Activated CD4-positive, CD25-positive, alpha-beta regulatory T cell treated with anti-CD3 and anti-CD28 coated beads, Interleukin-2, amount 50 U/mL, for 16 hours (primary cell): Measurements from ENCODE around the gene FAIM.
A peak's percentile ranks its signal among the peaks of the same experiment; 100 is the strongest.
"Not testable (repeated sequence)": the region's sequence is repeated elsewhere in the genome, so short reads cannot be mapped to it uniquely, and the experiment has no call there.

Experiments used
- DNase-seq: peaks from one replicate; pipeline ENCODE4 v3.0.0-alpha.2; 2020; ENCODE audit warnings: low read depth, low spot score

The FAIM gene, protein sequence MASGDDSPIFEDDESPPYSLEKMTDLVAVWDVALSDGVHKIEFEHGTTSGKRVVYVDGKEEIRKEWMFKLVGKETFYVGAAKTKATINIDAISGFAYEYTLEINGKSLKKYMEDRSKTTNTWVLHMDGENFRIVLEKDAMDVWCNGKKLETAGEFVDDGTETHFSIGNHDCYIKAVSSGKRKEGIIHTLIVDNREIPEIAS

DNA sequence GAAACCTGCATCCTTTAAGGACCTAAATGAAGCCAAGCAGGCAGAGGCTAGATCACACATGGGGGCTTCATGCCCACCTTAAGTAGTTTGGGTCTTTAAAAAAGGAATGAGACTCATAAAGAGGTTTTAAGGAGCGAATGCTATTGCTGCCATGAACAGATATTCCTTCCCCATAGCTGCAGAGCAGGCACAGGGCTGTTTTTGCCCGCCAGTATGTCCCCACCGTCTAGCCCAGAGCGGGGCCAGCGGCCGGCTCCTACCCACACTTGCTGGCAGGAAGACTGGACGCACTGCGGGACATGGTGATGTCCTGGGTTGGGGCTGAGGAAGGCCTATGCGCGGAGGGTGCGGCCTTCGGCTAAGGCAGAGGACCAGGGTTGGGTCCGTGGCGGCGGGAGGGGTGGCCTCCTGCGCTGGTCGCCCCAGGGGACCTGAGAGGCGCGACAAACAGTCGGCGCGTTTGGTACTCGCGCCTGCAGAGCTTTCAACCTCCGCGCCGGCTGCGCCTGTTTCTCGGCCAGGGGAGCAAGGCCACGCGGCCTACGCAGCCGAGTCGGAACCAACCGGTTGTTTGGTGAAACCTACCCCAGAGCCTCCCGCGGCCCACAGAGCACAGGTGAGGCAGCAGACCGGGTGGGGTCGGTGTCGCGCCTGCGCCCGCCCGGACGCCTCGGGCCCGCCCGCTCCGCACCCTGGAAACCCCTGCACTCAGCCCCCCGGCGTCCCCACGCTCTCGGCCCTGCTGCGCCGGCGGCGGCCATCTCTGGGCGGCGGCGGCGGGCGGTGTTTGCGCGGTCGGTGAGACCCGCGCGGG lies at the start of gene FAIM:
Gene FAIM (plus strand): TSS at position 450 of the 814 bp plus-strand sequence. CDS start 10,956 bp downstream, outside the sequence.
- peak; percentile 16 for DNase-seq

DNA sequence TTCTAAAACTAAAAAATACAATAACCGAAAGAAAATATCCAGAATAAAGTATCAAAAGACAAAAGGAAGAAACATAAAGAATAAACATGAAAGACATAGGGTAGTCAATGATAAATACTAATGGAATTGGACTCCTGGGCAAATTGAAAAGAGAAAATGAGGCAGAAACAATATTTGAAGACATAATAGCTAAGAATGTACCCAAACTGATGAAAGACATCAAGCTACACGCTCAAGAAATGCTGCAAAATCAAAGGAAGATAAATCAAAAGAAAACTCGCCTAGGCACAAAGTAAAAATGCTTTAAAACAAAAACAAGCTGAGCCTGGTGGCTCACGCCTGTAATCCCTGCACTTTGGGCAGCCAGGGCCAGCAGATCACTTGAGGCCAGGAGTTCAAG lies 49.4 kb upstream of the FAIM start:
- no peak for DNase-seq

DNA sequence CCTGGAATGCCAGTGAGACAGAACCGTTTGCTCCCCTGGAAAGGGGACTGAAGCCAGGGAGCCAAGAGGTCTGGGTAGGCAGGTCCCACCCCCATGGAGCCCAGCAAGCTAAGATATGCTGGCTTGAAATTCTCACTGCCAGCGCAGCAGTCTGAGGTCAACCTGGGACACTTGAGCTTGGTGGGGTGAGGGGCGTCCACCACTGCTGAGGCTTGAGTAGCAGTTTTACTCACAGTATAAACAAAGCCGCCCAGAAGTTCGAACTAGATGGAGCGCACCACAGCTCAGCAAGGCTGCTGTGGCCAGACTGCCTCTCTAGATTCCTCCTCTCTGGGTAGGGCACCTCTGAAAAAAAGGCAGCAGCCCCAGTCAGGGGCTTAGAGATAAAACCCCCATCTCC lies 48.1 kb upstream of the FAIM start:
- no peak for DNase-seq

DNA sequence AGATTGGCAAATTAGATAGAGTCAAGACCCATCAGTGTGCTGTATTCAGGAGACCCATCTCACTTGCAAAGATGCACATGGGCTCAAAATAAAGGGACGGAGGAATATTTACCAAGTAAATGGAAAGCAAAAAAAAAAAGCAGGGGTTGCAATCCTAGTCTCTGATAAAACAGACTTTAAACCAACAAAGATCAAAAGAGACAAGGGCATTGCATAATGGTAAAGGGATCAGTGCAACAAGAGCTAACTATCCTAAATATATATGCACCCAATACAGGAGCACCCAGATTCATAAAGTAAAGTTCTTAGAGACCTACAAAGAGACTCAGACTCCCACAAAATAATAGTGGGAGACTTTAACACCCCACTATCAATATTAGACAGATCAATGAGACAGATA lies 45.7 kb upstream of the FAIM start:
- not testable (repeated sequence) for DNase-seq

DNA sequence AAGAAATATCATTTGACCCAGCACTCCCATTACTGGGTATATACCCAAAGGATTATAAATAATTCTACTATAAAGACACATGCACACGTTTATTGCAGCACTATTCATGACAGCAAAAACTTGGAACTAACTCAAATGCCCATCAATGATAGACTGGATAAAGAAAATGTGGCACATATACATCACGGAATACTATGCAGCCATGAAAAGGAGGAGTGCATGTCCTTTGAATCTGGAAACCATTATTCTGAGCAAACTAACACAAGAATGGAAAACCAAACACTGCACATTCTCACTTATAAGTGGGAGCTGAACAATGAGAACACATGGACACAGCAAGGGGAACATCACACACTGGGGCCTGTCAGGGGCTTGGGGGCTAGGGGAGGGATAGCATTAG lies 42.3 kb upstream of the FAIM start:
- DNase-seq = not testable (repeated sequence)

DNA sequence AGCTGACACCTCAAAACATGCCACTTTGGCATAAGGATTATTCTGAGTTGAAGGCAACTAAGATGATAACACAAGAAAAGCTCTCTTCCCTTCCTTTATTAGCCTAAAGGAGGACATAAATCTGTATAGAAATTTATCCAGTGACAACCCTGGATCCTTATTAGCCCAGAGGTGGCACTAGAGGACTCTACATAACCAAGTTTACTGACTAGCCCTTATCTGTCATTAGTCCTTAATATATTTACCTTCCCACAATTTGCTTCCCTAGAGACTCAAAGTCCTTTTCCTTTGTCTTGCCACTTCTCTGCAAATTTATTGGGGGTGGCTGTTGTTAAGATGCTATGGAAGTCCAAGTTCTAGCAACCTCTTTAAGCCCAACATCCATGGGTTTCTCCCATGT lies 41.2 kb upstream of the FAIM start:
- no peak for DNase-seq

DNA sequence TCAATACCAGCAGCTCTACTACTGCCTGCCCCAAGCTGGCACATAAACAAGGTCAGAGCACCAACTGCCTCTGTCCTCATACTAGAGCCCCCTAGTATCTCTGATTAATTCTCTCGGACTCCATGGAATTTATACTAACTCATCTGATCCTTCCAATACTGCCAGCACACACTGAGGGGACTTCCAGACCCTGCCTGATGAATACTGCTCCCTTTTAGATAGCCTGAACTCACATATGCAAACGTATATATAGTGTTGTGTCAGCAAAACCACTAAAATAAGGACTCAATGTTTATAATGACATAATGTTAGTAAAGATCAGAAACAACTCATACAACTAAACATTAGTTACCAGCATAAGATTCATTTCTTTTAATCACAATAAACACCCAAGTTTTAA lies 39.5 kb upstream of the FAIM start:
- no peak for DNase-seq

DNA sequence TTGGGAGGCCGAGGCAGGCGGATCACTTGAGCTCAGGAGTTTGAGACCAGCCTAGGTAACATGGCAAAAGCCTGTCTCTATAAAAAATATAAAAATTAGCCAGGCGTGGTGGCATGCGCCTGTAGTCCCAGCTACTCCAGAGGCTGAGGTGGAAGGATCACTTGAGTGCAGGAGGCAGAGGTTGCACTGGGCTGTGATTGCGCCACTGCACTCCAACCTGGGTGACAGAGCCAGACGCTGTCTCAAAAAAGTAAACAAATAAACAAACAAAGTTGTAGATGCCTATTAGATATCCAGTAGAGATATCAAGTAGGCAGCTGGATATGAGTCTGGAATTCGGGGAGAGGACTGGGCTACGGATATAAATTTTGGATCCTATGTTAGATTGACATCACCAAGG lies 38.9 kb upstream of the FAIM start:
- DNase-seq = not testable (repeated sequence)

DNA sequence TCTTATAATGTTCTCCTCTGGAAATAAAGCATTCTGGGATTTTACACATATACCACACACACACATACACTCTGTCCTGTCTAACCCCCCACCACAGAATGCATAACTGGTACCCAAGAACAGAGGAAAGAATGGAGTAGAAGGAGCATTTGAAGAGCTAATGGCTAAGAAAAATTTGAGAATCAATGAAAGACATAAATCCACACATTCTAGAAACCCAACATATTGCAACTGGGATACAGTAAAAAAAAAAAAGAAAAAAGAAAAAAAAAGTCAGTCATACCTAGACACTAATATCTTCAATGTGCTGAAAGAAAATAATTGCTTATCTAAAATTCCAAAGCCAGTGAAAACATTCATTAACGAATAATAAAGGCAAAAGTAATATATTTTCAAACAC lies 35.4 kb upstream of the FAIM start:
- no peak for DNase-seq

DNA sequence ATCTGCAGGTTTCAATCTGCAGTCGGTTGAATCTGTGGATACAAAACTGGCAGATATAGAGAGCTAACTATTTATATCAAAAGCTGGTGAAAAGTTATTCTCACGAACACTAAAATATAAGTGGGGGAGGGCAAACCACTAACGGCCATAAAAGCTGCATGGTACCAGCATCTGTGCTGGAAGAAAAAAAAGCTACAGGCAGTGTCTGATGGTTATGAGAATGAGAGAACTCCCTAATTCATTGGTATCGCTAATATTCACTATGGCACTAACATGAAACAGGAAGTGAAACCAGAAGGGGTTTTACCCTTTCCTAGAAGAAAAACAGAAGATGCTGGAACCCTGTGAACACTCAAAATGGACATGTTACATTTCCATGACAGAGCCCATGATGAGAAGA lies 30.4 kb upstream of the FAIM start:
- no peak for DNase-seq

DNA sequence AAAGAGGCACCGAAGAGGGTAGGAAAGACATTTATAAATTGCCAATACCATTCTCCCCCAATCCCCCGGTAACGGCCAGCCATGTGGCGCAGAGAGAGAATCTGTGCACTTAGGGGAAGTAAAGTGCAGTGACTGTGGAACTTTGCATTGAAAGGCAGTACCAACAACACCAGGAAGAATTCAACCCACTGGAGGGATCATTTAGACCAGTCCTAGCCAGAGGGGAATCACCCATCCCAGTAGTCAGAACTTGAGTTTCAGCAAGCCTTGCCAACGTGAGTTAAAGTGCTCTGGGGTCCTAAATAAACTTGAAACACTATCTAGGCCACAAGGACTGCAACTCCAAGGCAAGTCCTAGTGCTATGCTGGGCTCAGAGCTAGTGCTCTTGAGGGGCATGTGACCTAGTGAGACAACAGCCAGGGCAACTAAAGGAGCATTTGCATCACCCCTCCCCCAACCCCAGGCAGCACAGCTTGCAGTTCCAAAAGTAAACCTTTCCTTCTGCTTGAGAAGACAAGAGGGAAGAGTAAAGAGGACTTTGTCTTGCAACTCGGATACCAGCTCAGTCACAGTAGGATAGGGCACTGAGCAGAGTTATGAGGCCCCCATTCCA lies 29.5 kb upstream of the FAIM start:
- DNase-seq = no peak

DNA sequence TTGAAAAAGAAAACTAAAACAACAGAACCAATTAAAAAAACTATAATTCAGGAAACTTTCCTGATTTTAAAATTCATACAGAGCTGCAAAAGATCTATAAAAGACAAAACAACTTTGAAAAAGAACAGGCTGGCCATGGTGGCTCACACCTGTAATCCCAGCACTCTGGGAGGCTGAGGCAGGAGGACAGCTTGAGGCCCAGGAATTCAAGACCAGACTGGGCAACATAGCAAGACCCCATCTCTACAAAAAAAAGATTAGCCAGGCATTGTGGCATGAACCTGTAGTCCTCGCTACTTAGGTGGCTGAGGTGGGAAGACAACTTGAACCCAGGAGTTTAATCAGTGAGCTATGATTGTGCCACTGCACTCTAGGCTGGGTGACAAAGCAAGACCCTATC lies 21.2 kb upstream of the FAIM start:
- DNase-seq = no peak

DNA sequence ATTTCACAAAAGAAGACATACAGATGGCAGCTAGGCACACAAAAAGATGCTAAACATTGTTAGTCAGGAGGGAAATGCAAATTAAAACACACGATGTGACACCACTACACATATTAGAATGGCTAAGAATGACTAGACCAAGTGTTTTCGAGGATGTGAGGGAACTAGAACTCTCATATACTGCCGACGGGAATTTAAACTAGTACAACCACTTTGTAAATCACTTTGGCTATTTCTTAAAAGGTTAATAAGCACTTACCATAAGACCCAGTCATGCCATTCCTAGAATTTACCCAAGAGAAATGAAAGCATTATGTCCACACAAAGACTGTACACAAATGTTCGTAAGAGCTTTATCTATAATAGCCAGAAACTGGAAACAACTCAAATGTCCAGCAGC lies 20.1 kb upstream of the FAIM start:
- DNase-seq = no peak

DNA sequence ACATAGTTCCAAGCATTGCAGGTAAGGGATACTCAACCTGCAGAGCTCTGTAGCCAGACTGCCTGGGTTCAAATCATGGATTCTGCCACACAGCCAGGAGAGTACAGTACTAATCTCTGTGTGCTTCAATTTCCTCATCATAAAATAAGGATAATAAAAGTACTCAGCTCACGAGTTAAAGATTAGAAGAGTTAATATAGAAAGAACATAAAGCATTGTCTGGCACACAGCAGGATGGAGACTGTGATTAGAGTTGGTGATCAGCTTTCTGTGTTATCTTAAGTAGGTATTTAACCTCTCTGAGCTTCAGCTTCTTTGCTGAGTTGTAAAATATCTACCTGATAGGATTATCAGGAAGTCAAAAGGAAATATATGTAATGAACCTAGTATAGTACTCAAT lies 17.2 kb upstream of the FAIM start:
- DNase-seq = no peak

DNA sequence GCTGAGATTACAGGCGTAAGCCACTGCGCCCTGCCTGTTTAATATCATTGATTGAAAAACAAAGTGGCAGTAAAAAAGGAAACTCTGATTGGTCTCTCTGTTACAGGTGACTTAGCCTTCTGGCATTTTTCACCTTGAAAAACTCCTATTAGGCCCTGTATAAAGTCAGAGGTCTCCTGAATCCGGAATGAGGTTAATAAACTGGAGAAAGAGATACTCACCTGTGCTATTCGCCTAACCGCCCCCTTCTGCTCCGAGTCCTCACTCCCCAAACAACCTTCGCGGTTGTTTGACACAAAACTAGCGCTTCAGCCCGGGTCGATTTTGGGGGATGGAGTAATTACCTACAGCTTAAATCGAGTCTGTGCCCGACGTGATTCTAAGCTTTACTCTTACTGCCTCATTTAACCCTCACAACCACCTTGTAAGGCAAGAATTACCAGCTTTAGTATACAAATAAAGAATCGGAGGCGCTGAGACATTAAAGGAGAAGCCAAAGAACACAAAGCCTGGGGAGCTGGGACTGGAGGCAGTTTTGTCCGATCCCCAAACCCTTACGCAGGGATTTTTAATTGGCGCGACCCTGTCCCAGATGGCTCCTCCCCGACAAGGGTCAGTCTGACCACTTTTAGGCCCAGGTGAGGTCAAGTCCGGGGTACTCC lies 15.0 kb upstream of the FAIM start:
- DNase-seq = no peak

DNA sequence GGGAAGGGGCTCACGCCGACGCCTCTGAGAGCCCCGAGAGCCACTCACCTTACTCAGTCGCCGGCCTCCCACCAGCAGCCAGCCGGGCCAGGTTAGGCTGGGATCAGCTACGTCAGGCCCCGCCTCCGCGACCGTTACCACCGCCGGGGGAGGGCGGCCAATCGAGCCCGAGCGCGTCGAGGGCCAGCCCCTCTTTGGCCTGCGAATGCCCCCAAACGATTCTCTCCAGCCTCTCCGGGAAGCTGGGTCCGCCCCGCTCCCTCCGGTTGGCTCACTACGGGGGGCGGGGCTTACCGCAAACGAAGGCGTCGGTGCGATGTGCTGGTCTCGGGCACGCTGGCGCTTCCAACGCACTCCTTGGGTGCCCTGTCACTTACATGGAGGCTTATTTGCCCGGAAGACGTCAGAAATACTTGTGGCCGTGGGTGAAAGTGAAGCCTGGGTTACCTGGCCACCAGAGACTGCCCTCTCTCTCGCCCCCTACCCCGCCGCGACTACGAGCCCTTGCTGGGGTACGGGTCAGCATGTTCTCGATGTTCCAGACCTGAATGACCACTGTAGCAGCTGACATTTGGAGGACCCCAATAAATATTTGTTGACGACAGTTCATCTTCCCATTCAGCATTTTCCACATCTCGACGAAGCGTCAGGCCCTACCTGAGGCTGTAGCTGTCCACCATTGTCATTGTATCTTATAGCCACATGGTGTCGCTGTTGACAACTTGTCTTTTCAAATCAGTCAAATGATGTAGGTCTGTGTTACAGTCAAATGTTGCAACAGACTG lies 14.2 kb upstream of the FAIM start, which contains the start of gene CEP70:
Gene CEP70 (minus strand): TSS at position 111 of the 785 bp plus-strand sequence. CDS start 21,333 bp downstream, outside the sequence.
- DNase-seq = peak; percentile 71

DNA sequence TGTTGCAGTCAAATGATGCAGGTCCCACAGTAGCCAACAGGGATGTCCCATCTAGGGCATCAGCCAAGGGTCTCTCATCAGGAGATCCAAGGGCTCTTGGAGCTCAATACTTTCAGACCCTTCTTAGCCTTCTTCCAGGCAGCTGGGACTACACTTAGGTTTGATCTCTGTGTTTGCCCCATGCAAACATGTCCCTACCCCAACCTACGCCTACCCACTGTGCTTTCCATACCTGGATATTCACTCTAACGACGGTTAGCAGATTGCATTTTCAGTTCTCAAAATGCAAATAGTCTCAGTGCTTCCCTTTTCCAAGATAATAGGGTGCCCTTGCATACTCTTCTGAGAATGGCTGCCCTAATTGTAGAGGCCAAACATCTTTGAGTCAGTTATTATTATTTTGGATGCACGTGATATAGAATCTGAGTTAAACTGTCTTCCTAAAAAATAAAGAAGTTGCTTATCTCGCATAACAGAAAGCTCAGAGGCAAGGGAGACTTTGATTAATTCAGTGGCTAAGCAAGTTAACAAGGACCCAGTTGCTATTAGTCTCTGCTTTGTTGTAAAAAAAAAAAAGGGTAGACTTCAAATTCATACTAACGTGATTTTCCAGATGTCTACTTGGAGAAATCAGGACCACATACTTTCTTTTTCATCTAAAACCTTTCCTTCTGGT lies 13.5 kb upstream of the FAIM start:
- no peak for DNase-seq

DNA sequence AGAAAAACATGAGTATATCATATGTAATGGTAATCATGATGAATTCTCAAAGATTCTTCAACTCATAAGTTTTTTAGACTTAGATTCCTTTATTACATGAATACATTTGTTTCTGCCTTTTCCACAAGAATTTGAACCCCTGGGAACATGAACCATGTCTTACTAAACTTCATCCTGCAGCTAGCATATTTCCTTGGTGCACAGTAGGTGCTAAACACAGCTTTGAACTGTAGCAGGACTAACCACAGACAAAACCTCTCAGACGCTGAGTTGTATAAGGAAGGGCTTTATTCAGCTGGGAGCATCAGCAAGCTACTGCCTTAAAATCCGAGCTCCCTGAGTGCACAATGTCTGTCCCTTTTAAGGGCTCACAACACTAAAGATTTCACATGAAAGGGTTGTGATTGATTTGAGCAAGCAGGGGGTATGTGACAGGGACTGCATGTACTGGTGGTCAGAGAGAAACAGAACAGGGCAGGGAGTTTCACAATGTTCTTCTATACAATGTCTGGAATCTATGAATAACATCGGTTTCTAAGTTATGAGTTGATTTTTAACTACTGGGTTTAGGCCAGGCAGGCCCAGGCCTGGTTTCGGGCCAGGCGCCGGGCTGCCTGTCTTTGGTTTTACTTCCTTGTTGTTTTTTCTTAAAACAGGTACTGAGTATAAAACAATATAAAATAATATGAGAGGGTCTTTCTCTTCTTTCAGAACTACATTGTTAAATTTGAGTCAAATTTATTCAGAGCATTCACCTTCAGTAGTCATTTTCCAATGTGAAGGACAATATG lies 11.2 kb upstream of the FAIM start:
- DNase-seq = not testable (repeated sequence)

DNA sequence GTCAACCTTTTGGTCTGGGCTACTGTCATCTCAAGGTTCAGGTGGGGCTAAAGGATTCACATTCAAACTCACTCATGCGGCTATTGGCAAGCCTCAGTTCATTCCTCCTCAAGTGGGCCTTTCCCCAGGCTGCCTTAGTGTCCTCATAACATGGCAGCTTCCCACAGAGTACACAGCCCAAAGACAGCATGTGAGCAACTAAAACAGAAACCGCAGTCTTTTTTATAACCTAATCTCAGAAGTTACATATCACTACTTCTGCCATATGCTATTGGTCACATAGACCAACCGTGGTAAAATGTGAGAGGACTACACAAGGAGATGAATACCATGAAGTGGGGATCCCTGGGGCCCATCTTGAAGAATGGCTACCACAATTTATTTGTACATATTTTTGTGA lies 10.0 kb upstream of the FAIM start:
- no peak for DNase-seq

DNA sequence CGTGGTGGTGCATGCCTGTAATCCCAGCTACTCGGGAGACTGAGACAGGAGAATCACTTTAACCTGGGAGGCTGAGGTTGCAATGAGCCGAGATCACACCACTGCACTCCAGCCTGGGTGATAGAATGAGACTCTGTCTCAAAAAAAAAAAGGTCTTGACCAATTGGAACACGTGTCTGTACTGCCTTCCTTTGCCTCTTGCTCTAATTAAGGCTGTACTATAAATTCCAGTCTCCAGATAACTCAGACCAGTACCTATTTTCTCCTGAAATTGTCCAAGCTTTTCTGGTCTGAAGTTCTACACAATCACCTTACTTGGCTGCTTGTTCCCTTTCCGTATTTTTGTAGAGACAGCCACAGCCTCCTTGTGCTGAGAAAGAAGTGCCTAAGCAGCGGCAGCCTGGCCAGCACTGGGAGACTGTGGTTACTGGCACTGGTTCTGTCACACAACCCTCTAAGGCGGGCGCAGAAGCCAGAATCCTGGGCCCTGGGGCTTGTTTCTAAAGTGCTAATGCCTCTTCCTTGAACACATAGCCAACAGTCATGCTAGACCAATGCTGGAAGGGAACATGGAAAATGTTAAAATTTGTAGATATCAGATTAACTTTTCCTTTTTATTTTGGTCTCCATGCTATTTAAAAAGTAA lies 8.3 kb upstream of the FAIM start:
- DNase-seq = no peak
